PFSK-1 (cell line): ENCODE results near the gene UNCX.

Experiments used
- FOXP2 ChIP-seq: optimal IDR thresholded peaks from 2 replicates; pipeline ENCODE3; 2011; ENCODE audit warnings: borderline replicate concordance, control low read depth, inconsistent platforms; ENCODE audit not compliant: insufficient read depth; ENCODE audit errors: extremely low read length, extremely low read depth
- POLR2AphosphoS5 ChIP-seq: IDR thresholded peaks from 2 replicates; pipeline ENCODE4 v1.6.1; 2012; ENCODE audit warnings: low read depth, mild to moderate bottlenecking, control low read depth, low read length, moderate library complexity
- SIN3A ChIP-seq: IDR thresholded peaks from 2 replicates; pipeline ENCODE4 v1.6.1; 2012; ENCODE audit warnings: mild to moderate bottlenecking, low read length, moderate library complexity, borderline replicate concordance; ENCODE audit not compliant: insufficient read depth
- TAF1 ChIP-seq: IDR thresholded peaks from 2 replicates; pipeline ENCODE4 v1.6.1; 2012; ENCODE audit warnings: low read length, control low read depth, borderline replicate concordance; ENCODE audit not compliant: insufficient read depth
- TF ChIP-seq, protein P1 (sequence below), 2 experiments: IDR thresholded peaks; 2 replicates each; pipeline versions ENCODE4 v1.6.1 to v1.8.0; 2011 to 2012; ENCODE audit warnings: low read depth in 2 of 2, low read length in 2 of 2, control low read depth in 1 of 2, inconsistent platforms in 1 of 2, mild to moderate bottlenecking in 1 of 2, moderate library complexity in 1 of 2; ENCODE audit not compliant: insufficient read depth in 1 of 2

The UNCX gene

DNA sequence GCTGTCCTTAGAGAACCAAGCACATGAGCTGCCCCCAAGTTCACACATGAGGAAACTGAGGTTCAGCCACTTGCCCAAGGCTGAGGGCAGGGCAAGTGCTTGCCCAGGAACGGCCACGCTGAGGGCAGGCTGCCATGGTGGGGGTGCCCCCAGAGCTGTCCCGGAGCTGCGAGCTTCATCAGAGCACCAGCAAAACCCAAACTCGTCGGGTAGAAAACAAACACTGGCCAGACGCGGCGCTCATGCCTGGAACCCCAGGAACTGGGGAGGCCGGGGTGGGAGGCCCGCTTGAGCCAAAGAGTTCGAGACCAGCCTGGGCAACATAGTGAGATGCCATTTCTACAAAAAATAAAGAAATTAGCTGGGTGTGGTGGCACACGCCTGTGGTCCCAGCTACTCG is 38.4 kb downstream of the UNCX start:
- no peak for TF ChIP-seq SIN3A
- no peak for TF ChIP-seq FOXP2
- no peak for TF ChIP-seq TAF1
- TF ChIP-seq POLR2AphosphoS5 = no peak
- TF ChIP-seq, protein P1, sequence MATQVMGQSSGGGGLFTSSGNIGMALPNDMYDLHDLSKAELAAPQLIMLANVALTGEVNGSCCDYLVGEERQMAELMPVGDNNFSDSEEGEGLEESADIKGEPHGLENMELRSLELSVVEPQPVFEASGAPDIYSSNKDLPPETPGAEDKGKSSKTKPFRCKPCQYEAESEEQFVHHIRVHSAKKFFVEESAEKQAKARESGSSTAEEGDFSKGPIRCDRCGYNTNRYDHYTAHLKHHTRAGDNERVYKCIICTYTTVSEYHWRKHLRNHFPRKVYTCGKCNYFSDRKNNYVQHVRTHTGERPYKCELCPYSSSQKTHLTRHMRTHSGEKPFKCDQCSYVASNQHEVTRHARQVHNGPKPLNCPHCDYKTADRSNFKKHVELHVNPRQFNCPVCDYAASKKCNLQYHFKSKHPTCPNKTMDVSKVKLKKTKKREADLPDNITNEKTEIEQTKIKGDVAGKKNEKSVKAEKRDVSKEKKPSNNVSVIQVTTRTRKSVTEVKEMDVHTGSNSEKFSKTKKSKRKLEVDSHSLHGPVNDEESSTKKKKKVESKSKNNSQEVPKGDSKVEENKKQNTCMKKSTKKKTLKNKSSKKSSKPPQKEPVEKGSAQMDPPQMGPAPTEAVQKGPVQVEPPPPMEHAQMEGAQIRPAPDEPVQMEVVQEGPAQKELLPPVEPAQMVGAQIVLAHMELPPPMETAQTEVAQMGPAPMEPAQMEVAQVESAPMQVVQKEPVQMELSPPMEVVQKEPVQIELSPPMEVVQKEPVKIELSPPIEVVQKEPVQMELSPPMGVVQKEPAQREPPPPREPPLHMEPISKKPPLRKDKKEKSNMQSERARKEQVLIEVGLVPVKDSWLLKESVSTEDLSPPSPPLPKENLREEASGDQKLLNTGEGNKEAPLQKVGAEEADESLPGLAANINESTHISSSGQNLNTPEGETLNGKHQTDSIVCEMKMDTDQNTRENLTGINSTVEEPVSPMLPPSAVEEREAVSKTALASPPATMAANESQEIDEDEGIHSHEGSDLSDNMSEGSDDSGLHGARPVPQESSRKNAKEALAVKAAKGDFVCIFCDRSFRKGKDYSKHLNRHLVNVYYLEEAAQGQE (IDR thresholded peaks at IDR 0.05; ENCODE audit: insufficient read depth in 1 of 2, low read depth in 2 of 2, low read length in 2 of 2) = no peak

DNA sequence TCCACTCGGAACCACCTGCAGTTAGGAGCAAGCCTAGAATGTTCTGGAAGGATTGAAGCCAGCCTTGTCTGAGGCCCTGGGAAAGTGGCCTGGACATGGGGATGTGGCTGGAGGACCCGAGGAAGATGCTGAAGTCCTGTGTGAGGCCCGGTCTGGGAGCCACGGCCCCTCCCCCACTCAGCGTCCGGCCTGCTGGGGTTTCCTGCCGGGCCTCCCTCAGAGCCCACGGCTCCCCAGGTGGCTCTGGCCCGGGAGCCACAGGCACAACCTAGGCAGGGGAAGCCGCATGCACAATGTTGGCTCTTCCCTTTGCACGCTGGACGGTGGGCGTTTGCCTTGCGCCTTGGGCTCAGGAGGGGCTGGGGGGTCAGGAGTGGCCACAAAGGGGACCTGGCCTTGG is 39.0 kb downstream of the UNCX start:
- no peak for TF ChIP-seq FOXP2
- no peak for TF ChIP-seq POLR2AphosphoS5
- no peak for TF ChIP-seq TAF1
- no peak for TF ChIP-seq SIN3A
- TF ChIP-seq, protein P1 (IDR thresholded peaks at IDR 0.05; ENCODE audit: insufficient read depth in 1 of 2, low read depth in 2 of 2, low read length in 2 of 2) = no peak

GRCh38 chr7:1274121-1274875 is 41.6 kb downstream of the UNCX start:
- TF ChIP-seq, protein P1 (IDR thresholded peaks at IDR 0.05; ENCODE audit: insufficient read depth in 1 of 2, low read depth in 2 of 2, low read length in 2 of 2) = no peak
- TF ChIP-seq FOXP2 (no peak), TAF1 (no peak), SIN3A (no peak), POLR2AphosphoS5 (no peak)

DNA sequence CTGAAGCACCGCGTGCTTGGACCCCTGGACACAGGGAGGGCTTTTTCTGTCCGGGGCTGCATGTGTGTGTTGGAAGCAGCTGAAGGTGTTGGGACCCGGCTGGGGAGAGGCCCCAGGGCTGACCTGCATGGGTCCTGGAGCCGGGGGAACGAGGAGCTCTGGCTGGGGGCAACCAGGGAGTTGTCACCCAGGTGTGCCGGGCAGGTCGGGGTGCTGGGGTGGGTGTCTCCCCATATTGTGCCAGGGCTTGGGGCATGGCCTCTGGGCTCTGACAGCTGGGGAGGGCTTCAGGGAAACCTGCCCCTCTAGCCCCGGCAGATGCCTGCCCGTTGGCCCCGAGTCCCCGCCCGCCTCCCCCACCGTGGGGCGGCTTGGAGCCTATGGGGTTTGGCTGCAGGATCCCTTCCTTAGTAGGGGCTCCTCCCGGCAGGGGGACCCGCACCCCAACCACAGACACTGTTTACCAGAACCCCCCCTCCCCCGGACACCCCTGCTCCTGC is 42.3 kb downstream of the UNCX start:
- TF ChIP-seq TAF1 (no peak), SIN3A (no peak), FOXP2 (no peak), POLR2AphosphoS5 (no peak)
- TF ChIP-seq, protein P1 (IDR thresholded peaks at IDR 0.05; ENCODE audit: insufficient read depth in 1 of 2, low read depth in 2 of 2, low read length in 2 of 2) = no peak
